SHP77 (cell line): Measurements from ENCODE around the gene MGAM2.
"Not testable (repeated sequence)": the region's sequence is repeated elsewhere in the genome, so short reads cannot be mapped to it uniquely, and the experiment has no call there.

Source experiments
- DNase-seq, 2 experiments: peaks; one replicate each; lab custom pipeline; 2025; lab: John Stamatoyannopoulos, UW

The MGAM2 gene

GRCh38 chr7:142111499-142111898 is at the start of gene MGAM2:
Gene MGAM2 (plus strand): TSS chr7:142111718. CDS start chr7:142116874, 5,156 bp downstream.
- no peak for DNase-seq

GRCh38 chr7:142063551-142064442 is 47.7 kb upstream of the MGAM2 start:
- no peak for DNase-seq

DNA sequence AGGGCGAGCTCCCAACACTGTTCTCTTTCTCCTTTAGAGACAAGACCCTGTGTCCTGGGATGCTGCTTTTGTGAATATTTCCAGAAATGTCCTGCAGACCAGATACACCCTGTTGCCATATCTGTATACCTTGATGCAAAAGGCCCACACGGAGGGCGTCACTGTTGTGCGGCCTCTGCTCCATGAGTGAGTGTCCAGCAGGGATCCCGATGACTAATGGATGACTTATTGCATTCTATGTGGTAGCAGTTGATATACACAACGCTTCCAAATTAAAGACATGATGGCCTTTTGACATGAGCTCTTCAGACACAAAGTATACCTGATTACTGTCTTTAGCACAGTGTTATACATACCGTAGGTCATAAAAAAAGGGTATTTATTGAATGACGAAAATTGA is 45.0 kb upstream of the MGAM2 start:
- DNase-seq = no peak

DNA sequence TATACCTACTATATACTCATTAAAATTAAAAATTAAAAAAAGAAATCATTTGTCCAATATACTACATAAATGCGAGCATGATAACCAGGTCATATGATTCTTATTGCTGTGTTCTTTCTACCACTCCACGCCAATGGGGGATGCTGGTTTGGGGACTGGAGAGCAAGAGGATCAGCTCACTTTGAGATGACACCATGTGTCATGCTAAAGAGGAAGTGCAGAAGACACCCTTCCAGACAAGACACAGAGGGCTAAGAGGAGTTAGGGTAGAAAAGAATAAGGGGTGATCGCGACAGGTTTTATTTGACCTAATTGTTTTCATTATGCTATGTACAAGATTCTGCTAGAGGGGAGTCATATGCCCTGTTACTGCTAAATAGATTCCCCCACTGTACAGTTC is 33.8 kb upstream of the MGAM2 start:
- no peak for DNase-seq

GRCh38 chr7:142083605-142084004 is 27.9 kb upstream of the MGAM2 start:
- no peak for DNase-seq

DNA sequence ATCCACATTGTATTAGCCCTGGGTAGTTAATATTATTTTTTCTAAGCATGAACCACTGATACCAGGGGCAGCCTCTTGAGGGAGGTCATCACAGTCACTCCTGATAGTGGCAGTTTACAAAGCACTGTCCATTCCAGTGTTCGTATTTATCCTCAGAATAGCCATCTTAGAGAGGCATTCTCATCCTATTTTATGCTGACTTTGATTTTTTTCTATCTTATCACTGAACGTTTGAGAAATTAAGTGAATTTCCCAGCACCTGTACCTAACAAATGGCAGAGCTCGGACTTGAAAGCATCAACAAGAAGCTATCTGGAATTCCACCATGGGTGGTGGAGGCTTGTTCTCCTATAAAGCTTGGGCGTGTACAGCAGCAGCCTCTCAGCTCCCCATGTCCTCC is 26.1 kb upstream of the MGAM2 start:
- DNase-seq = no peak

- no peak for DNase-seq
Observed at GRCh38 chr7:142088022-142088714, 23.4 kb upstream of the MGAM2 start.

GRCh38 chr7:142089035-142089434 is 22.5 kb upstream of the MGAM2 start:
- no peak for DNase-seq

DNA sequence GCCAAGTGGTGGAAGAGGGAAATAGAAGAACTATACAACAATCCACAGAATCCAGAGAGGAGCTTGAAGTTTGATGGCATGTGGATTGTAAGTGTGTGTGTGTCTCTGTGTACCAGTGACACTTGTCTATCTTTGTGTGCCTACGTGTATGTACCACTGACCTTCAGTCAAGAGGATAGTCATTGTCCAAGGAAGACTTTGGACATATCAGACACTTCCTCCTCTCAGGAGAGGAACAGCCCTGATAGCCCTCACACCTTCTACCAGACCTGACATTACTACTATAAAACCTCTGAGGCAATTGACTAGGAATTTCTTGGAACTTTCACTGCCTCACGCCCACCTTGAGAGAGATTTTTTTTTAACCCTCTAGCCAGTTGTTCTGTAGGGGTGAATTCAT is 19.6 kb upstream of the MGAM2 start:
- no peak for DNase-seq

GRCh38 chr7:142094861-142095260 is 16.7 kb upstream of the MGAM2 start:
- no peak for DNase-seq

DNA sequence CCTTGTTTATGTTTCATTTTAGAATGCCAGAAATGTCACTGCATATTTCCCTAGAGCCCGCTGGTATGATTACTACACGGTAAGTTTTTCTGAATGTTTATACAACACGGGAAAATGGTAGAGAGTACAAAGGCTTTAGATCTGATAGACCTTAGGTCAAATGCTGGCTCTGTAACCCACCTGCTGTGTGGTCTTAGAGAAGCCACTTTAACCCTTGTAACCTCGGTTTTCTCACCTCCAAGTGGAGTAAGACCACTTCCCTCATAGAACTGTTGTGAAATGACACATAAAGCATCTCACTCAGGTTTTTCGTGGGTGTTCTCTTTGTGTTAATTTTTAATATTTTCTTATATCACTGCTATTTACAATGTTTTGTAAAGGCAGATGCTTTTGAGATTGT is 13.9 kb upstream of the MGAM2 start:
- DNase-seq = no peak

DNA sequence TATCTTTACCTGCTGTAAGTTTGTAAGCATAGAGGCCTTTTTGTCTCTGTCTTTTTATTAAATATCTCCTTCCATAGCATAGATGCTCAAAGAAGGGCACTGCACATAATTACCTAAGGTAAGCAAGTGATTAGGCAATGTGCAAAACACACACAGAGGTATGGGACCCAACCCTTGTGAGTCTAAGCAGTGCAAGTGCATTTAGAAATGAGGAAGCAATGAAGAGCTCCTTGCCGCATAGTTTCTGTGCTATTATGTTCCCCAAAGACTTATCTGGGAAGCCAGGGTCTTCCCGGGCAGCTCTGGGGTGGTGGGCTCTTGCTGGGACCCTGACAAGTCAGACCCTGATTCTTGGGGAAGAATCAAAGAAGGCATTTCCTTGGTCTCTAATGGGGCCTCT is 13.5 kb upstream of the MGAM2 start:
- DNase-seq = no peak

DNA sequence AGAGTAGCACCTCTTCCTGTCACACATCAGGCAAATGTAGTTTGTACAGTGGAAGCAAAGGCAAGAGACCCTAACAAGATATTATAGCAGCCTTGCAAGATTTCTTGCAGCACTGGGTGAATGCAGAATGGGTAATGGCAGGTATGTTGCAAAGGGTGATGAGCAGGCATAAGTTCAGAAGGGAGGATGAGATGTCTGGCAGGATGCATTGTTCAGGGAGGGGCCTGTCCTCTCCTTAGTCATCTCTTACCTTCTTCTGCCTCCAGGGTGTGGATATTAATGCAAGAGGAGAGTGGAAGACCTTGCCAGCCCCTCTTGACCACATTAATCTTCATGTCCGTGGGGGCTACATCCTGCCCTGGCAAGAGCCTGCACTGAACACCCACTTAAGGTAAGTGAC is 12.2 kb upstream of the MGAM2 start:
- DNase-seq = not testable (repeated sequence)

GRCh38 chr7:142100634-142101033 is 10.9 kb upstream of the MGAM2 start:
- no peak for DNase-seq

GRCh38 chr7:142101794-142102193 is 9.7 kb upstream of the MGAM2 start:
- DNase-seq = not testable (repeated sequence)

DNA sequence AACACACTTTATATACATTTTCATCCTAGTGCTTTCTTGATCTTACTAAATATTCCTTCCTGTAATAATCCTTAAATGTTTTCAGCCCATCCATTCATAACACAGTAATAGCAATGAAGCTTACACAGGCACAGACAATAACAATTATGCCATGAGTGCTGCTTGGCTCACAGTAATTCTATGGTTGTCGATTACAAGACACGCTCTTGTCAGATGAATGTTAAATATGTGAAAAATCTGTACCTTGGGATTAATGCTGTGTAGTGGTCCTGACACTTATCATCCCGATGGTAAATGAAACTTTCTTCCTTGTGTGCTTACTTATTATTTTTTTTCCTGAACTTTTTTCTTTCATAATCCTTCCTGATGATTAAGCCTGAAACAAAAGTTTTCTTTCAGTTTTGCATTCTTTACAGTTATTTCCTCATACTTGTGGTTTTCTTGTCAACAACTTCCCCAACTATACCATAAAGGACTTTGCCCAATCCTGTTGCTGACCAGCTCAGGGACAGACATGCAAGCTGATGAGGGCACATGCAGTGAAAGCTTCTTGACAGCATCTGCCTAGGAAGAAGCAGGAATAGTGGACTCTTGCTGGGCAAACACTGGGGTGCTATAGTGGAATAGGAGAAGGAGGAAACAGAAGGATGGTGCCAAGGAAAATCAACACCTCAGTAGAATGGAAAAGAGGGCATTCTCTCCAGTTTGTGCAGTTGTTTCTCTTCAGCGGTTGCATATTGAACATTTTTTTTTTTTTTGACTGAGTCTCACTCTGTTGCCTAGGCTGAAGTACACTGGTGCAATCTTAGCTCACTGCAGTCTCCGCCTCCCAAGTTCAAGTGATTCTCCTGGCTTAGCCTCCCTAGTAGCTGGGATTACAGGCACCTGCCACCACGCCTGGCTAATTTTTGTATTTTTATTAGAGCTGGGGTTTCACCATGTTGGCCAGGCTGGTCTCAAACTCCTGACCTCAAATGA is 6.7 kb upstream of the MGAM2 start:
- DNase-seq = no peak

DNA sequence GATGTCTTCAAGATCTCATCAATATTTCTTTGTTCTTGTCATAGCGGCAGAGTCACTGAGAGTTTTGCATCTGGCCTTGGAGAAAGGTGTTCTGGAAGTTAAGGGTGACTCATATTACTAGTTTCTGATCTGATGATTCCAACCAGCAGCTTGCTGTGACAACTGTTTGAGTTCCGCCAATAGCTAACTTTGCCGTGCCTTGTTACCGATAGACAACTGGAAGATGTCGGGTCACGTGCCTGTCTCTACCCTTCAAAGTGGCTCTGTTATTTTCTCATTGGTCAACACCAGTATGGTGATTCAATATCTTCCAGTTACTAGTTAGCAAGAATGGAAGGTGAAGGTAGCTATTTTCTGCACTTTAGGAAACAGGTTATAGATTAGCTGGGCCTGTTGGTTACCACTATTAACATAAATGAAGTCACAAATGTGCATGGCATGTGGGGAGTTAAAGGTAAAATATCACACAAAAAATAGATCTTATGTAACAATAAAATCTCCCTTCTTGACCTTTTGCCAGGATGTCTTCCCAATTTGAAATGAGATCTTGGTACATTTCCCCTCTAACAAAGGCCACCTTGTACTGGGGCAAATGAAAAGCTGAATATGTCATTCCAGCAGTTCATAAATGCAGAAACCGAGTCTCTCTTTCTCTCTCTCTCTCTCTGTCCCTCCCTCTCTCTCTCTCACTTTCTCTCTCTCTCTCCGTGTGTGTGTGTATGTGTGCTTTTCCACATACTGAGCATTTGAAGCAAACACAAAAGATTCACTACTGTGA is 2.6 kb upstream of the MGAM2 start:
- DNase-seq = no peak

DNA sequence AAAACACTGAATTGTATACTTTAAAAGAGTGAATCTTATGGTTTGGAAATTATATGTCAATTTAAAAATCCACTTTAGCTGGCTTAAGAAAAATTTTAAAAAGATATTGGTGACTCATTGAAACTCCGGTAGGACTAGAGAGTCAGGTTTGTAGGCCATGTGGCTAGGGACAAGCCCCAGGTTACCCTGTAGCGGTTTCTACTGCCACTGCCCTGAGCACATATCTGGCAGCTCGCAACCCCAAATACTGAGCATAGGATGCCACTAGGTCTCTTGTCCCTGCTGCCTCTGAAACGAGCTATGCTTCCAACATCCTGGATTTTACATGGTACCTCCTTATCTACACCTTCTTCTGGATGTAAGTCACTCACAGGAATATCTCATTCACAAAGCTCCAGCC is 1.4 kb upstream of the MGAM2 start:
- DNase-seq = no peak

DNA sequence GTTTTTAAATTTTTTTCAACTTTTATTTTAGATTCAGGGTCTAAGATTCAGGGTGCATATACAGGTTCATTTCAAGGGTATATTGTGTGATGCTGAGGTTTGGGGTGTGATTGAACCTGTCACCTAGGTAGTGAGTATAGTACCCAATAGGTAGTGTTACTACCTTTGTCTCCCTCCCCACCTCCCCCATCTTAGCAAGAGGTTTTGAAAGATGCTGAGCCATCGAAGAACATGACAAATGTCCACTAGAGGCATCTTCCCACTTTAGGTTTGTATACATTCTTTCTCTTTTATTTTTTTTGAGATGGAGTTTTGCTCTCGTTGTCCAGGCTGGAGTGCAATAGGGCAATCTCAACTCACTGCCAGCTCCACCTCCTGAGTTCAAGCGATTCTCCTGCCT is 880 bp upstream of the MGAM2 start:
- DNase-seq = no peak

- DNase-seq = no peak
Observed at GRCh38 chr7:142112086-142112485, 568 bp downstream of the MGAM2 start.

DNA sequence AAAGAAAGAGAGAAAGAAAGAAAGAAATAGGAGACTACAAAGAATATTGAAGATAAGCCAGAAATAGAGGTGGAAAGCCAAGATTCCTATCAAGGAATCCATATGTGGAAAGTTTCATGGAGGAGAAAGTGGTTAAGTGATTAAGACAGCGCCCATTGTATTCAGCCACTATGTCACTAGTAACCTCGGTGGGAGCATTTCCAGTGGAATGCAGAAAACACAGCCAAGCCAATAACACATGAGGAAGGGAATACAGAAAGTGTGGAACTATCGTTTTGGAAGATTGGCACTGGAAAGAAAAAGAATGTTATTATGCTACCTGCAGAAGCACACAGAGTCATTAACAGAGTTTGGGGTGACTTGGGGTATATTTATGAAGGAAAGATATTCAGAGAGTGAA is 2.7 kb downstream of the MGAM2 start:
- no peak for DNase-seq
